Omental fat pad (tissue), 4 donors: Measurements from ENCODE around the gene TDRD7. TPM values are rescaled to one million over a fixed set of nuclear protein-coding genes. Genes with fewer than 3 reads are reported as not detected.

Source experiments
- ATAC-seq: fragments of 150-250 bp; one replicate; pipeline ENCODE4 v1.9.1; 2016; ENCODE audit warnings: mild to moderate bottlenecking, moderate library complexity; ENCODE audit not compliant: low FRiP score
- DNase-seq: peaks from one replicate; pipeline ENCODE4 v3.0.0-alpha.2; 2019; ENCODE audit warnings: low spot score
- CTCF ChIP-seq, 3 donors: fragments of 450-650 bp; IDR thresholded peaks; one replicate each; pipeline ENCODE4 v1.5.1; 2016 to 2017; ENCODE audit warnings: antibody characterized with exemption in 3 of 3, mild to moderate bottlenecking in 3 of 3, moderate library complexity in 2 of 3
- total RNA-seq, 4 donors: library from RNA; depleted of rRNA; stranded (reverse); fragments of >200 nt; gene quantifications; one replicate each; pipeline ENCODE4 v1.1.0, GENCODE V29; 2016

The TDRD7 gene
- total RNA-seq, 4 donors from 2014 or later: 8.0 to 18.1 (median 11.1) TPM

GRCh38 chr9:97425336-97425972 lies 13.6 kb downstream of the TDRD7 start:
- no peak for ATAC-seq
- TF ChIP-seq CTCF (IDR thresholded peaks at IDR 0.05): no peak
- DNase-seq: no peak

GRCh38 chr9:97425973-97426336 lies 14.1 kb downstream of the TDRD7 start:
- ATAC-seq (no peak), DNase-seq (no peak)
- no peak for TF ChIP-seq CTCF (IDR thresholded peaks at IDR 0.05)

- DNase-seq (no peak), ATAC-seq (no peak)
- no peak for TF ChIP-seq CTCF (IDR thresholded peaks at IDR 0.05)
Observed at GRCh38 chr9:97427885-97428284, 16.0 kb downstream of the TDRD7 start.

- TF ChIP-seq CTCF (IDR thresholded peaks at IDR 0.05): no peak
- DNase-seq: no peak
- no peak for ATAC-seq
Observed at GRCh38 chr9:97430316-97431043, 18.6 kb downstream of the TDRD7 start.

- no peak for DNase-seq
- no peak for TF ChIP-seq CTCF (IDR thresholded peaks at IDR 0.05)
- ATAC-seq: no peak
Observed at GRCh38 chr9:97431044-97431441, 19.1 kb downstream of the TDRD7 start.

GRCh38 chr9:97431549-97432143 lies 19.8 kb downstream of the TDRD7 start:
- no peak for TF ChIP-seq CTCF (IDR thresholded peaks at IDR 0.05)
- DNase-seq (no peak), ATAC-seq (no peak)
